Measurements from ENCODE around the gene TIMM44. TPM values are rescaled to one million over a fixed set of nuclear protein-coding genes. Genes with fewer than 3 reads are reported as not detected.

Gene TIMM44
- total and polyA plus RNA-seq, 4 donors = 17.7 to 35.8 (median 26.6) TPM

- TF ChIP-seq, protein P1, sequence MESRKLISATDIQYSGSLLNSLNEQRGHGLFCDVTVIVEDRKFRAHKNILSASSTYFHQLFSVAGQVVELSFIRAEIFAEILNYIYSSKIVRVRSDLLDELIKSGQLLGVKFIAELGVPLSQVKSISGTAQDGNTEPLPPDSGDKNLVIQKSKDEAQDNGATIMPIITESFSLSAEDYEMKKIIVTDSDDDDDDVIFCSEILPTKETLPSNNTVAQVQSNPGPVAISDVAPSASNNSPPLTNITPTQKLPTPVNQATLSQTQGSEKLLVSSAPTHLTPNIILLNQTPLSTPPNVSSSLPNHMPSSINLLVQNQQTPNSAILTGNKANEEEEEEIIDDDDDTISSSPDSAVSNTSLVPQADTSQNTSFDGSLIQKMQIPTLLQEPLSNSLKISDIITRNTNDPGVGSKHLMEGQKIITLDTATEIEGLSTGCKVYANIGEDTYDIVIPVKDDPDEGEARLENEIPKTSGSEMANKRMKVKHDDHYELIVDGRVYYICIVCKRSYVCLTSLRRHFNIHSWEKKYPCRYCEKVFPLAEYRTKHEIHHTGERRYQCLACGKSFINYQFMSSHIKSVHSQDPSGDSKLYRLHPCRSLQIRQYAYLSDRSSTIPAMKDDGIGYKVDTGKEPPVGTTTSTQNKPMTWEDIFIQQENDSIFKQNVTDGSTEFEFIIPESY (IDR thresholded peaks at IDR 0.05) = no peak
- no peak for TF ChIP-seq ATF3 (IDR thresholded peaks at IDR 0.05)
- TF ChIP-seq, protein P2, sequence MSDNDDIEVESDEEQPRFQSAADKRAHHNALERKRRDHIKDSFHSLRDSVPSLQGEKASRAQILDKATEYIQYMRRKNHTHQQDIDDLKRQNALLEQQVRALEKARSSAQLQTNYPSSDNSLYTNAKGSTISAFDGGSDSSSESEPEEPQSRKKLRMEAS (IDR thresholded peaks at IDR 0.05) = no peak
- TF ChIP-seq YY1 (IDR thresholded peaks at IDR 0.05) = no peak
- TF ChIP-seq NR2F2 (IDR thresholded peaks at IDR 0.05) = no peak
- no peak for TF ChIP-seq SP1 (IDR thresholded peaks at IDR 0.05)
- TF ChIP-seq HNF4A (conservative IDR thresholded peaks at IDR 0.05) = no peak
- TF ChIP-seq TAF1 (conservative IDR thresholded peaks at IDR 0.05) = no peak
- TF ChIP-seq REST (IDR thresholded peaks at IDR 0.05) = no peak
- H3K9me3 ChIP-seq (ENCODE audit: control insufficient read depth in 4 of 4, low read length in 3 of 4) = no peaks in the 10 kb centered on the region
- no peak for DNase-seq (ENCODE audit: low spot score)
- no peaks in the 10 kb centered on the region for H3K27me3 ChIP-seq (ENCODE audit: control insufficient read depth in 4 of 4, insufficient read depth in 4 of 4, low read length in 3 of 4)
- peaks cover 6 to 47% (median 17%) of the 10 kb centered on the region in 4 donors for H3K36me3 ChIP-seq (ENCODE audit: control insufficient read depth in 4 of 4, insufficient read depth in 3 of 4, low read depth in 1 of 4, low read length in 3 of 4)
- peaks cover 3 to 27% (median 20%) of the 10 kb centered on the region in 4 donors for H3K4me1 ChIP-seq (ENCODE audit: control insufficient read depth in 4 of 4, insufficient read depth in 4 of 4, low read length in 3 of 4)
- no peak overlapping the region for H3K4me3 ChIP-seq (ENCODE audit: low read depth in 1 of 3, low read length in 3 of 3)
- H3K27ac ChIP-seq (ENCODE audit: low read depth in 1 of 2, low read length in 2 of 2) = no peak overlapping the region
- WGBS = 93% methylated on average over 12 of the region's 12 CpGs
- H3K9ac ChIP-seq (ENCODE audit: low read depth in 1 of 2, low read length in 2 of 2) = no peak overlapping the region
Observed at GRCh38 chr19:7965921-7966665, 22.6 kb upstream of the TIMM44 start.

GRCh38 chr19:7965259-7965841 lies 21.9 kb upstream of the TIMM44 start:
- peaks cover 6 to 47% (median 17%) of the 10 kb centered on the region in 4 donors for H3K36me3 ChIP-seq (ENCODE audit: control insufficient read depth in 4 of 4, insufficient read depth in 3 of 4, low read depth in 1 of 4, low read length in 3 of 4)
- no peak overlapping the region for H3K9ac ChIP-seq (ENCODE audit: low read depth in 1 of 2, low read length in 2 of 2)
- 92% methylated on average over 12 of the region's 12 CpGs for WGBS
- H3K9me3 ChIP-seq (ENCODE audit: control insufficient read depth in 4 of 4, low read length in 3 of 4) = no peaks in the 10 kb centered on the region
- no peak for DNase-seq (ENCODE audit: low spot score)
- no peaks in the 10 kb centered on the region for H3K27me3 ChIP-seq (ENCODE audit: control insufficient read depth in 4 of 4, insufficient read depth in 4 of 4, low read length in 3 of 4)
- H3K27ac ChIP-seq (ENCODE audit: low read depth in 1 of 2, low read length in 2 of 2) = no peak overlapping the region
- no peak overlapping the region for H3K4me3 ChIP-seq (ENCODE audit: low read depth in 1 of 3, low read length in 3 of 3)
- H3K4me1 ChIP-seq (ENCODE audit: control insufficient read depth in 4 of 4, insufficient read depth in 4 of 4, low read length in 3 of 4) = peaks cover 3 to 25% (median 18%) of the 10 kb centered on the region in 4 donors
- TF ChIP-seq ATF3 (IDR thresholded peaks at IDR 0.05) (no peak), JUND (IDR thresholded peaks at IDR 0.05) (no peak), NR2F2 (IDR thresholded peaks at IDR 0.05) (no peak), FOXA2 (IDR thresholded peaks at IDR 0.05) (no peak), RXRA (IDR thresholded peaks at IDR 0.05) (no peak), TAF1 (conservative IDR thresholded peaks at IDR 0.05) (no peak), GABPA (IDR thresholded peaks at IDR 0.05 in 1 of 2, conservative IDR thresholded peaks at IDR 0.05 in 1 of 2) (no peak), EGR1 (IDR thresholded peaks at IDR 0.05; ENCODE audit: low read depth in 2 of 2) (no peak)
- TF ChIP-seq, protein P1 (IDR thresholded peaks at IDR 0.05) = no peak
- TF ChIP-seq, protein P3, sequence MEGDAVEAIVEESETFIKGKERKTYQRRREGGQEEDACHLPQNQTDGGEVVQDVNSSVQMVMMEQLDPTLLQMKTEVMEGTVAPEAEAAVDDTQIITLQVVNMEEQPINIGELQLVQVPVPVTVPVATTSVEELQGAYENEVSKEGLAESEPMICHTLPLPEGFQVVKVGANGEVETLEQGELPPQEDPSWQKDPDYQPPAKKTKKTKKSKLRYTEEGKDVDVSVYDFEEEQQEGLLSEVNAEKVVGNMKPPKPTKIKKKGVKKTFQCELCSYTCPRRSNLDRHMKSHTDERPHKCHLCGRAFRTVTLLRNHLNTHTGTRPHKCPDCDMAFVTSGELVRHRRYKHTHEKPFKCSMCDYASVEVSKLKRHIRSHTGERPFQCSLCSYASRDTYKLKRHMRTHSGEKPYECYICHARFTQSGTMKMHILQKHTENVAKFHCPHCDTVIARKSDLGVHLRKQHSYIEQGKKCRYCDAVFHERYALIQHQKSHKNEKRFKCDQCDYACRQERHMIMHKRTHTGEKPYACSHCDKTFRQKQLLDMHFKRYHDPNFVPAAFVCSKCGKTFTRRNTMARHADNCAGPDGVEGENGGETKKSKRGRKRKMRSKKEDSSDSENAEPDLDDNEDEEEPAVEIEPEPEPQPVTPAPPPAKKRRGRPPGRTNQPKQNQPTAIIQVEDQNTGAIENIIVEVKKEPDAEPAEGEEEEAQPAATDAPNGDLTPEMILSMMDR (IDR thresholded peaks at IDR 0.05; ENCODE audit: low read depth, low read length, missing input control) = no peak
- TF ChIP-seq, protein P2 (IDR thresholded peaks at IDR 0.05) = no peak
